Suprapubic skin (tissue), 4 donors: Measurements from ENCODE around the gene FBLL1.
"Not testable (repeated sequence)": the region's sequence is repeated elsewhere in the genome, so short reads cannot be mapped to it uniquely, and the experiment has no call there.

ENCODE experiments used
- CTCF ChIP-seq, 2 donors: fragments of 200-600 bp in 1 of 2; fragments of 450-650 bp in 1 of 2; sonication (generic) in 1 of 2; IDR thresholded peaks; one replicate each; pipeline ENCODE4 v1.5.1; 2016 to 2019; ENCODE audit warnings: antibody characterized with exemption in 2 of 2, mild to moderate bottlenecking in 1 of 2, moderate library complexity in 1 of 2
- POLR2A ChIP-seq, 2 donors: fragments of 450-650 bp; IDR thresholded peaks; one replicate each; pipeline ENCODE4 v1.6.1; 2017; ENCODE audit warnings: antibody characterized with exemption in 2 of 2, mild to moderate bottlenecking in 2 of 2, moderate library complexity in 2 of 2
- POLR2AphosphoS5 ChIP-seq, 3 donors: sonication (generic); formaldehyde crosslinking; IDR thresholded peaks; one replicate each; pipeline ENCODE4 v1.6.1; 2017; ENCODE audit warnings: antibody characterized with exemption in 3 of 3

GRCh38 chr5:168534351-168534750 lies 5.2 kb downstream of the FBLL1 start:
- not testable (repeated sequence) for TF ChIP-seq POLR2A, CTCF, POLR2AphosphoS5 (IDR thresholded peaks at IDR 0.05)
